Lung (tissue), 12 donors: ENCODE data around the gene PALLD. TPM values are rescaled to one million over a fixed set of nuclear protein-coding genes. Genes with fewer than 3 reads are reported as not detected.
A peak's percentile ranks its signal among the peaks of the same experiment; 100 is the strongest.

Experiments used
- ATAC-seq: fragments of 200-7000 bp; cut with Tn5 transposase; one replicate; pipeline ENCODE4 v1.9.1; 2020; ENCODE audit warnings: moderate number of reproducible peaks; ENCODE audit not compliant: insufficient read depth, low FRiP score
- DNase-seq, 3 donors: peaks; one replicate each; pipeline ENCODE4 v3.0.0-alpha.2; 2013 to 2017
- H3K27ac ChIP-seq, 2 donors: one replicate each; pipeline ENCODE4 v1.5.1; 2013; ENCODE audit warnings: mild to moderate bottlenecking in 2 of 2, moderate library complexity in 2 of 2, control low read depth in 1 of 2, inconsistent platforms in 1 of 2, low read depth in 1 of 2, low read length in 1 of 2
- H3K27me3 ChIP-seq, 3 donors: one replicate each; pipeline ENCODE4 v1.5.1; 2013; ENCODE audit warnings: low read length in 2 of 3; ENCODE audit not compliant: control insufficient read depth in 3 of 3, insufficient read depth in 3 of 3
- H3K36me3 ChIP-seq, 4 donors: one replicate each; pipeline ENCODE4 v1.5.1; 2013; ENCODE audit warnings: low read length in 4 of 4, mild to moderate bottlenecking in 1 of 4, moderate library complexity in 1 of 4; ENCODE audit not compliant: control insufficient read depth in 4 of 4, insufficient read depth in 4 of 4
- H3K4me1 ChIP-seq, 5 donors: one replicate each; pipeline ENCODE4 v1.5.1; 2013; ENCODE audit warnings: low read length in 5 of 5, mild to moderate bottlenecking in 2 of 5, moderate library complexity in 1 of 5; ENCODE audit not compliant: control insufficient read depth in 5 of 5, insufficient read depth in 5 of 5
- H3K4me3 ChIP-seq: one replicate; pipeline ENCODE4 v1.5.1; 2013; ENCODE audit warnings: mild to moderate bottlenecking, control low read depth, moderate library complexity
- H3K9ac ChIP-seq, 2 donors: one replicate each; pipeline ENCODE4 v1.5.1; 2013; ENCODE audit warnings: low read length in 2 of 2, control low read depth in 1 of 2; ENCODE audit not compliant: insufficient read depth in 1 of 2
- H3K9me3 ChIP-seq, 4 donors: one replicate each; pipeline ENCODE4 v1.5.1; 2013; ENCODE audit warnings: low read length in 3 of 4, mild to moderate bottlenecking in 1 of 4, moderate library complexity in 1 of 4; ENCODE audit not compliant: control insufficient read depth in 4 of 4, insufficient read depth in 3 of 4
- WGBS, 2 donors: extraction: QIAGEN DNeasy Blood & Tissue Kit; methylation state at CpG; one replicate each; pipeline ENCODE4 v1.1.7; 2013; 5-methylcytosine and 5-hydroxymethylcytosine counted together
- polyA plus RNA-seq, 2 donors: library from polyadenylated mRNA; stranded (reverse); fragments of 200-250 nt; gene quantifications; one replicate each; pipeline ENCODE4 v1.2.1, GENCODE V29; 2013
- total RNA-seq, 2 donors: library from RNA; depleted of rRNA in 1 of 2; stranded (reverse); fragments of >200 nt in 1 of 2; gene quantifications; one replicate each; pipeline ENCODE4 v1.2.1, GENCODE V29; 2014 to 2021
- TF ChIP-seq, protein P1 (sequence below): IDR thresholded peaks from 2 replicates; pipeline ENCODE4 v1.5.1; 2012; ENCODE audit warnings: mild to moderate bottlenecking; ENCODE audit errors: control extremely low read depth, extremely low read depth
- donor health status: control.
- donor health status: control.
- donor health status: Bipolar disorder and iron deficiency.
- donor health status: healthy.
- donor health status: DM: yes; HTN: yes; CAD: no.

The PALLD gene
- total and polyA plus RNA-seq, 4 donors, result 20.7 to 139 (median 63.0) TPM

DNA sequence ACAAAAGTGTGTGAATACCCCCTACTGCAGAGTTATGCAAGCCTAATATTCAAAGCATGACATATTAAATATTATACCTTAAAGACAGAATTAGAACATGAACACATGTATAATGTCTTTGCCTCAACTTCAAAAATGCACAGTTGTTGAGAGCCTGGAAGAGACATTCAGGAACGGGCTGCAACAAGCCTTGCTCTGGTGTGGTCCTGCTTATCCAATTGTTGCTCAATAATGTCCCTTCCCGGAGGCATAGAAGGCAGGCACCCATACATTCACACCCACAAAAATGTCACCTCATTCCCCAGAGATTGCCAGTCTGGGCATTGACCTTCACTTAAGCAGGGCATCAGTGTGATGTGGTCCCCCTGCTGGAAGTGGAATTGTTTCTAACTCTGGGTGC, 274.4 kb downstream of the PALLD start:
- H3K36me3 ChIP-seq, result no peaks in the 10 kb centered on the region
- no peak overlapping the region for H3K4me3 ChIP-seq
- 83 to 92% methylated on average over 2 of the region's 2 CpGs for WGBS, 2 donors
- peaks cover 0 to 12% (median 8%) of the 10 kb centered on the region in 5 donors for H3K4me1 ChIP-seq
- DNase-seq, result no peak
- no peak overlapping the region for H3K27ac ChIP-seq
- ATAC-seq, result no peak
- H3K9ac ChIP-seq, result no peak overlapping the region
- no peaks in the 10 kb centered on the region for H3K27me3 ChIP-seq
- TF ChIP-seq, protein P1, sequence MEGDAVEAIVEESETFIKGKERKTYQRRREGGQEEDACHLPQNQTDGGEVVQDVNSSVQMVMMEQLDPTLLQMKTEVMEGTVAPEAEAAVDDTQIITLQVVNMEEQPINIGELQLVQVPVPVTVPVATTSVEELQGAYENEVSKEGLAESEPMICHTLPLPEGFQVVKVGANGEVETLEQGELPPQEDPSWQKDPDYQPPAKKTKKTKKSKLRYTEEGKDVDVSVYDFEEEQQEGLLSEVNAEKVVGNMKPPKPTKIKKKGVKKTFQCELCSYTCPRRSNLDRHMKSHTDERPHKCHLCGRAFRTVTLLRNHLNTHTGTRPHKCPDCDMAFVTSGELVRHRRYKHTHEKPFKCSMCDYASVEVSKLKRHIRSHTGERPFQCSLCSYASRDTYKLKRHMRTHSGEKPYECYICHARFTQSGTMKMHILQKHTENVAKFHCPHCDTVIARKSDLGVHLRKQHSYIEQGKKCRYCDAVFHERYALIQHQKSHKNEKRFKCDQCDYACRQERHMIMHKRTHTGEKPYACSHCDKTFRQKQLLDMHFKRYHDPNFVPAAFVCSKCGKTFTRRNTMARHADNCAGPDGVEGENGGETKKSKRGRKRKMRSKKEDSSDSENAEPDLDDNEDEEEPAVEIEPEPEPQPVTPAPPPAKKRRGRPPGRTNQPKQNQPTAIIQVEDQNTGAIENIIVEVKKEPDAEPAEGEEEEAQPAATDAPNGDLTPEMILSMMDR, result no peak
- no peaks in the 10 kb centered on the region for H3K9me3 ChIP-seq

DNA sequence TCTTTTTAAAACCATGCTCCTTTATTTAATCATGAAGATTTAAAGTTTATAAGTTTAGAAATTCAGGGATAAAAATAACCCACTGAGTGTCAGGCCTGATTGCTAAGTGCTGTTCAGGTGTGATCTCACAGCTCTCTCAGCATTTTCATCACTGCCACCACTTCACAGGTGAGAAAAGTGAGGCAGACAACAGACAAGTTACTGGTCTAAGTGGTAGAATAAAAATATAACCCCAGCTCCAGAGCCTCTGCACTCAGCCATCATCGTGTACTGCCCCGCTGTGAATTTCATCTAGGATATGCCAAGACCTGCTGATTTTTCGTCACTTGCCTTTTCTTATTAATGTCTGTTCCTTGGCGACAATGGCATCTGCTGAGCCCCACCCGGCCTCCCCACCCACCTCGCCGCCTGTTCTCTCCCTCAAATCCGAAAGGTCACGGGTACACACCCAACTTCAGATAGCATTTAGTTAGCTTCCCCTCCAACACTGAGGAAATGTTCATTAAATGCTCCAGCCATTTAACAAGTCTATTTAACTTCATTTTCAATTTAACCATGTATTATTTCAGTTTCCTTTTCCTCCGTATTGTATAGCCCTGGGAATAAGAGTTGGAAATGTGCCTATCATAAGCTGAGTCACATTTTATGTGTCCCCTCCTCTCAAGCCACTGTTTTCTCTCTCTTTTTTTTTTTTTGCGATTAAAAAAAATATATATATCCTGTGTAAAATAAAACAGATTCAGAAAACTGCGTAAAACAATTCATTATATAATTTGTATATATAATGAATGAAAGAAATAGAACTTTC, 276.7 kb downstream of the PALLD start:
- WGBS, 2 donors, result 79 to 83% methylated on average over 12 of the region's 12 CpGs
- no peak overlapping the region for H3K9ac ChIP-seq
- no peak for DNase-seq
- peaks cover 0 to 12% (median 8%) of the 10 kb centered on the region in 5 donors for H3K4me1 ChIP-seq
- no peaks in the 10 kb centered on the region for H3K36me3 ChIP-seq
- H3K27ac ChIP-seq, result peak overlapping the region in 1 of 2 donors; percentile 73
- TF ChIP-seq, protein P1, result no peak
- H3K27me3 ChIP-seq, result no peaks in the 10 kb centered on the region
- H3K4me3 ChIP-seq, result no peak overlapping the region
- no peaks in the 10 kb centered on the region for H3K9me3 ChIP-seq
- no peak for ATAC-seq

DNA sequence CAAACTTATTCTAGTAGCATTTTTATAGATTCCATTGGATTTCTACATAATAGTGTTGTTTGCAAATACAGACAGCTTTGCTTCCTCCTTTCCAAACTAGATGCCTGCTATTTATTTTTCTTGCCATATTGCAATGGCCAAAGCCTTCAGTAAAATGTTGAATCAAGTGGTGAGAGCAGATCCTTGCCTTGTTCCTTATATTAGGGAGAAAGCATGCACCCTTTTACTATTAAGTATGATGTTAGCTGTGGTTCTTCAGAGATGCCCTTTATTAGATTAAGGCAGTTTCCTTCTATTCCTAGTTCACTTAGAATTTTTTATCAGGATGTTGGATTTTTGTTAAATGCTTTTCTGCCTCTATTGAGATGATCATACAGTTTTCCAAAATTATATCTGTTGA, 279.5 kb downstream of the PALLD start:
- TF ChIP-seq, protein P1, result no peak
- H3K36me3 ChIP-seq, result no peaks in the 10 kb centered on the region
- ATAC-seq (no peak), DNase-seq (no peak)
- peaks cover 0 to 6% (median 0%) of the 10 kb centered on the region in 5 donors for H3K4me1 ChIP-seq
- H3K9me3 ChIP-seq, result no peaks in the 10 kb centered on the region
- H3K9ac ChIP-seq, result no peak overlapping the region
- H3K27ac ChIP-seq, result no peak overlapping the region
- H3K27me3 ChIP-seq, result no peaks in the 10 kb centered on the region
- H3K4me3 ChIP-seq, result no peak overlapping the region
